ENCODE measurements around the gene POFUT2. TPM values are rescaled to one million over a fixed set of nuclear protein-coding genes. Genes with fewer than 3 reads are reported as not detected.

The POFUT2 gene
- total RNA-seq, 2 experiments from 2014 or later, result 11.7 to 12.4 TPM

DNA sequence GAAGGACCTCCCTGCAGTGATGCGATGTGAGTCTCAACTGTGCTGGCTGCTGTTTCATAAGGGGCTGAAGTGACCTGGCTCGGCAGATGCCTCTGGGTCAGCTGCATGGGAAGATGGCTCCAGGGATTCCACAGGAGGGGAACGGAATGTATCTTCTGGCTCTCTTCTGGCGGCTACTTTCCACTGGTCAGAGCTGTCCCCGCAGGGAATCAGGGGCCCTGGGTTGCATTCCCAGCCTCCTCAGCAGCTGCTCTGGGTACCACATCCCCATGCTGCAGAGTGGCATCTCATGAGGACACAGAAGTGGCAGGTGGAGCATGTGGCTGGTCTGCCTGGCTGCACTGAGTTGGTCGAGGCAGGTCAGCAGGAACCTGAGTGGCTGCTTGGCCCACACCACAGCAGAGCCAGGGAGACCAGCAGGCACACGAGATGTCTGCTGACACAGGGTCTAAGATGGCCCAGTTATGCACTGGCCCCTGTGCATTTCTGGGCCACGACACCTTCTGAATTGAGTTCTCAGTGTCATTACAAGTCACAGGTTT is 42.8 kb downstream of the POFUT2 start:
- Mint-ChIP-seq H3K27ac (no peak overlapping the region), H3K36me3 (ENCODE audit: low read depth) (peaks cover 3% of the 10 kb centered on the region), H3K27me3 (no peaks in the 10 kb centered on the region), H3K4me3 (no peak overlapping the region), H3K4me1 (ENCODE audit: low read depth) (no peaks in the 10 kb centered on the region), H3K9me3 (peaks cover 7% of the 10 kb centered on the region)
- TF ChIP-seq, protein P1, sequence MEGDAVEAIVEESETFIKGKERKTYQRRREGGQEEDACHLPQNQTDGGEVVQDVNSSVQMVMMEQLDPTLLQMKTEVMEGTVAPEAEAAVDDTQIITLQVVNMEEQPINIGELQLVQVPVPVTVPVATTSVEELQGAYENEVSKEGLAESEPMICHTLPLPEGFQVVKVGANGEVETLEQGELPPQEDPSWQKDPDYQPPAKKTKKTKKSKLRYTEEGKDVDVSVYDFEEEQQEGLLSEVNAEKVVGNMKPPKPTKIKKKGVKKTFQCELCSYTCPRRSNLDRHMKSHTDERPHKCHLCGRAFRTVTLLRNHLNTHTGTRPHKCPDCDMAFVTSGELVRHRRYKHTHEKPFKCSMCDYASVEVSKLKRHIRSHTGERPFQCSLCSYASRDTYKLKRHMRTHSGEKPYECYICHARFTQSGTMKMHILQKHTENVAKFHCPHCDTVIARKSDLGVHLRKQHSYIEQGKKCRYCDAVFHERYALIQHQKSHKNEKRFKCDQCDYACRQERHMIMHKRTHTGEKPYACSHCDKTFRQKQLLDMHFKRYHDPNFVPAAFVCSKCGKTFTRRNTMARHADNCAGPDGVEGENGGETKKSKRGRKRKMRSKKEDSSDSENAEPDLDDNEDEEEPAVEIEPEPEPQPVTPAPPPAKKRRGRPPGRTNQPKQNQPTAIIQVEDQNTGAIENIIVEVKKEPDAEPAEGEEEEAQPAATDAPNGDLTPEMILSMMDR (IDR thresholded peaks at IDR 0.05), result no peak
- ATAC-seq (no peak), DNase-seq (no peak)
- intact Hi-C loops (cut with micrococcal nuclease), result no loop called here
- ChIA-PET POLR2A (no interaction called here), CTCF (no interaction called here)

DNA sequence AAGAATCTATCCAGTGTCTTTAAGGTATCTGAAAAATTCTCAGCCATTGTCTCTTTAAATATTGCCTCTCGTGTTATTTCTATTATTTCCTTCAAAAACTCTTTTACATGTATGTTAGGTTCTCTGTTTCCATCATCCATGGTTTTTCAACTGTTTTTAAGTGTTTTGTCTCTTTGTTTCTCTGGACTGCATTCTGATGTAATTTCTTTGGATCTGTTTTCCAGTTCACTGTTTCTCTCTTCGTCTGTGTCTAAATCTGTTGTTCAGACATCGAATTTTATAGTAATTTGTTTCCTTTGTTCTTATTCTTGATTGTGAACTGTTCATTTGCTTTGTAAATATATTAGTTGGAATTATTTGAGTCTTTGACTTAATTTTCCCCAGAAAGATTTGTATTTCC is 44.1 kb downstream of the POFUT2 start:
- Mint-ChIP-seq H3K27me3 (no peaks in the 10 kb centered on the region), H3K4me1 (ENCODE audit: low read depth) (no peaks in the 10 kb centered on the region), H3K9me3 (peaks cover 7% of the 10 kb centered on the region), H3K4me3 (no peak overlapping the region), H3K27ac (no peak overlapping the region), H3K36me3 (ENCODE audit: low read depth) (peaks cover 3% of the 10 kb centered on the region)
- ChIA-PET POLR2A (no interaction called here), CTCF (no interaction called here)
- DNase-seq, result no peak
- TF ChIP-seq, protein P1 (IDR thresholded peaks at IDR 0.05), result no peak
- intact Hi-C loops (cut with micrococcal nuclease), result no loop called here
- ATAC-seq, result no peak

DNA sequence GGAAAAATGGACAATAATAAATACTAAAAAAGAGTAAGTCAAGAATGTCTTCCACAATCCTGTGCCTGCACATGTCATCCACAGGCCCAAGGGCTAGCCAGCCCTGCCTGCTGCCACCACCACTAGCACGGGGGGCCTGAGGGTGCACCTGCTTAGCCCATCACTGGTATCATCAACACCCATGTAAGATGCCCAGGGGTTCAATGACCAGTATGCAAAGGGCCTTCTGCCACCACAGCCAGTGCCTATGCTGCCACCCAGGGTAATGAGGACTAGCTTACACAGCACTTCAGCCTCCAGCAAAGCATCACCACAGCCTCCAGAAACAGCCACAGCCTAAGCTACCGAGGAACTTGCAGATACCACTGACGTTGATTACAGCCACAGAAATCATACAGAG is 46.3 kb downstream of the POFUT2 start:
- Mint-ChIP-seq H3K4me1 (ENCODE audit: low read depth) (no peaks in the 10 kb centered on the region), H3K4me3 (no peak overlapping the region), H3K27ac (no peak overlapping the region), H3K9me3 (peaks cover 7% of the 10 kb centered on the region), H3K27me3 (peaks cover 11% of the 10 kb centered on the region), H3K36me3 (ENCODE audit: low read depth) (peaks cover 3% of the 10 kb centered on the region)
- CTCF ChIA-PET, result interaction anchor here (0.7 to 1.0 kb wide), 2 partner anchors 104 to 113 kb away, joined by 3 to 4 read pairs; no protein-coding TSS in a partner anchor
- TF ChIP-seq, protein P1 (IDR thresholded peaks at IDR 0.05), result no peak
- POLR2A ChIA-PET, result no interaction called here
- ATAC-seq (no peak), DNase-seq (no peak)
- intact Hi-C loops (cut with micrococcal nuclease), result no loop called here

DNA sequence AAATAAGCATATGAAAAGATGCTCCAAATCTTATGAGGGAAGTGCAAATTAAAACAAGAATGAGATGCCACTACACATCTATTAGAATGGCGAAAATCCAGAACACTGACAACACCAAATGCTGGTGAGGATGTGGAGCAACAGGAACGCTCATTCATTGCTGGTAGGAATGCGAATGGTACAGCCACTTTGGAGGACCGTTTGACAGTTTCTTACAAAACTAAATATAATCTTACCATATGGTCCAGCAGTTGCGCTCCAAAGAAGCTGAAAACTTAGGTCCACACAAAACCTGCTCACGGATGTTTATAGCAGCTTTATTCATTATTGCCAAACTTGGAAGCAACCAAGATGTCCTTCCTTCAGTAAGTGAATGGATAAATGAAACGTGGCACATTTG is 50.3 kb downstream of the POFUT2 start:
- Mint-ChIP-seq H3K27ac (no peak overlapping the region), H3K27me3 (peaks cover 15% of the 10 kb centered on the region), H3K36me3 (ENCODE audit: low read depth) (no peaks in the 10 kb centered on the region), H3K9me3 (peaks cover 2% of the 10 kb centered on the region), H3K4me3 (no peak overlapping the region), H3K4me1 (ENCODE audit: low read depth) (no peaks in the 10 kb centered on the region)
- intact Hi-C loops (cut with micrococcal nuclease), result no loop called here
- ATAC-seq (no peak), DNase-seq (no peak)
- ChIA-PET CTCF (interaction anchor here (1.1 to 1.4 kb wide), 3 partner anchors 9 to 99 kb away, joined by 3 to 4 read pairs (median 3); no protein-coding TSS in a partner anchor), POLR2A (no interaction called here)
- TF ChIP-seq, protein P1 (IDR thresholded peaks at IDR 0.05), result no peak

DNA sequence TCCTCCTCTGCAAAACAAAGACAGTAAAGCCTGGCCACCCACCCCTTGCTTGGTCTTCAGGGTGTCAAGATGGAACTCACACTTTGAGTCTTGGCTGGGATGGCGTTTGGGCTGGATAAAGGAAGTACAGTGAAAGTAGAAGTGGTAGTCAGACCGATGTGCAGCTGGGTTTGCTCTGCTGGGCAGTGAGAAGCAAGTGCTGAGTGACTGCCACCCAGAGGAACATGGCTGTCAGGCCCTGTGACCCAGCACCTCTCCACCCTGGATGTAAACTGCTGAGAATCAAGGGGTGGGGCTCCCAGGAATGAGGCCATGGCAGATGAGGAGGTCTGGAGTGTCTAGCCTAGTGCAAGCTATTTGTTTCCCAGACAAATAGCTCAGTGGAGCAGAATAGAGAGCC is 51.2 kb downstream of the POFUT2 start:
- Mint-ChIP-seq H3K4me3 (no peak overlapping the region), H3K27me3 (peaks cover 15% of the 10 kb centered on the region), H3K4me1 (ENCODE audit: low read depth) (no peaks in the 10 kb centered on the region), H3K36me3 (ENCODE audit: low read depth) (no peaks in the 10 kb centered on the region), H3K9me3 (no peaks in the 10 kb centered on the region), H3K27ac (no peak overlapping the region)
- TF ChIP-seq, protein P1 (IDR thresholded peaks at IDR 0.05), result no peak
- CTCF ChIA-PET, result interaction anchor here (0.9 to 1.4 kb wide), 5 partner anchors 9 to 96 kb away, joined by 3 to 6 read pairs (median 3); no protein-coding TSS in a partner anchor
- intact Hi-C loops (cut with micrococcal nuclease), result no loop called here
- no peak for DNase-seq
- ATAC-seq, result no peak
- POLR2A ChIA-PET, result interaction anchor here (0.6 kb wide), 1 partner anchor 386 kb away, joined by 3 read pairs; no protein-coding TSS in a partner anchor
